Bronchial epithelial cell (primary cell): ENCODE results near the gene SCLY. TPM values are rescaled to one million over a fixed set of nuclear protein-coding genes. Genes with fewer than 3 reads are reported as not detected.

ENCODE experiments used
- DNase-seq: peaks from one replicate; pipeline ENCODE4 v3.0.0-alpha.2; 2010; ENCODE audit warnings: low read depth
- FAIRE-seq: peaks from 2 replicates; lab custom pipeline; 2011; peaks lifted over from hg19 to GRCh38; lab: Jason Lieb, UNC
- H3K27me3 ChIP-seq: 2 replicates; pipeline ENCODE4 v1.5.1; 2011; ENCODE audit warnings: low read length; ENCODE audit not compliant: control insufficient read depth, insufficient read depth
- H3K36me3 ChIP-seq: 2 replicates; pipeline ENCODE4 v1.5.1; 2011; ENCODE audit warnings: low read length; ENCODE audit not compliant: control insufficient read depth, insufficient read depth
- H3K4me3 ChIP-seq: 2 replicates; pipeline ENCODE4 v1.5.1; 2011; ENCODE audit warnings: mild to moderate bottlenecking, low read depth, low read length, control low read depth
- total RNA-seq: library from RNA; depleted of rRNA; stranded (reverse); fragments of >200 nt; gene quantifications from 2 replicates; pipeline ENCODE4 v1.2.1, GENCODE V29; 2014
- TF ChIP-seq, protein P1 (sequence below): IDR thresholded peaks from 2 replicates; pipeline ENCODE4 v1.5.1; 2011; ENCODE audit warnings: mild to moderate bottlenecking, moderate library complexity, low read length, control low read depth, inconsistent platforms; ENCODE audit not compliant: insufficient read depth, severe bottlenecking

The SCLY gene
- total RNA-seq, 1 donor from 2014 or later, result 12.6 TPM

GRCh38 chr2:238025741-238026360 lies 35.0 kb upstream of the SCLY start:
- Histone ChIP-seq H3K27me3 (no peaks in the 10 kb centered on the region), H3K4me3 (no peak overlapping the region), H3K36me3 (peaks cover 18% of the 10 kb centered on the region)
- FAIRE-seq, result no peak
- DNase-seq, result no peak
- TF ChIP-seq, protein P1, sequence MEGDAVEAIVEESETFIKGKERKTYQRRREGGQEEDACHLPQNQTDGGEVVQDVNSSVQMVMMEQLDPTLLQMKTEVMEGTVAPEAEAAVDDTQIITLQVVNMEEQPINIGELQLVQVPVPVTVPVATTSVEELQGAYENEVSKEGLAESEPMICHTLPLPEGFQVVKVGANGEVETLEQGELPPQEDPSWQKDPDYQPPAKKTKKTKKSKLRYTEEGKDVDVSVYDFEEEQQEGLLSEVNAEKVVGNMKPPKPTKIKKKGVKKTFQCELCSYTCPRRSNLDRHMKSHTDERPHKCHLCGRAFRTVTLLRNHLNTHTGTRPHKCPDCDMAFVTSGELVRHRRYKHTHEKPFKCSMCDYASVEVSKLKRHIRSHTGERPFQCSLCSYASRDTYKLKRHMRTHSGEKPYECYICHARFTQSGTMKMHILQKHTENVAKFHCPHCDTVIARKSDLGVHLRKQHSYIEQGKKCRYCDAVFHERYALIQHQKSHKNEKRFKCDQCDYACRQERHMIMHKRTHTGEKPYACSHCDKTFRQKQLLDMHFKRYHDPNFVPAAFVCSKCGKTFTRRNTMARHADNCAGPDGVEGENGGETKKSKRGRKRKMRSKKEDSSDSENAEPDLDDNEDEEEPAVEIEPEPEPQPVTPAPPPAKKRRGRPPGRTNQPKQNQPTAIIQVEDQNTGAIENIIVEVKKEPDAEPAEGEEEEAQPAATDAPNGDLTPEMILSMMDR, result no peak

GRCh38 chr2:238027058-238027457 lies 33.7 kb upstream of the SCLY start:
- Histone ChIP-seq H3K27me3 (no peaks in the 10 kb centered on the region), H3K36me3 (peaks cover 18% of the 10 kb centered on the region), H3K4me3 (no peak overlapping the region)
- DNase-seq (no peak), FAIRE-seq (no peak)
- TF ChIP-seq, protein P1, result no peak

DNA sequence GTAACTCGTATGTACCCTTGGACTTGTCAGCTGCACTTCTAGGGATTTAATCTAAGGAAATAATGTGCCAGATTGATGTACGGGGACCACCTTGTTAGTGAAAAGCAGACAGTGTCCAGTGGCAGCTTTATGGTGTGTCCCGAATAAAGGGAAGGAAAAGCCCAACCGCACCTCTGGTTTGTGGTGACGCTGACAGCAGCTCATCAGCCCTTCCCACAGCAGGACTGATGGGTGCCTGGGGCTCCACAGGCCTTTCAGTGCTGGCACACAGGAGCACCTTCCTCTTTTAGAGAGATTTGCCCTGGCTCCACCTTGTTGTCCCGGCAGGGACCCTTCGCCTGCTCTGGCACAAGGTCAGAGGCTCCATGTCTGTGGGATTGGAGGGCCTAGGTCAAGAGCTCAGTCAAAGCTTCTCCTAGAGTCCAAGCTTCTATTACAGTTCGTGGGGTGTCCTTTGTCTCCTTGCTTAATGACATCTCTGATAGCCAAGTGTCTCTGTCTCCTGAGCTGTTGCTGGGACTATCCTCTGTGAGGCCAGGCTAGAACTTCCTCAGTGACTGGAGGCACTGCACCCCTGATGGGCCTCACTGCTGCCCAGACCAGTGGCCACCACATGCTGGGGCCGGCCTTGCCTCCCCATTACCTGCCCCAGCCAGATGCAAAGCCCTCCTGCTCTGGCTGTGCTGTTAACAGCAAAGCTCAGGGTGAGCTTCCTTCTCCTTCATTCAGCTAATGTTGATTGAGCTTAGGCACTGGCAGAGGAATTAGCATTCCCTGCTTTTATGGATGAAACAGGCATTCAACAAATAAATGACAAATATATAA lies 33.0 kb upstream of the SCLY start:
- Histone ChIP-seq H3K27me3 (no peaks in the 10 kb centered on the region), H3K4me3 (no peak overlapping the region), H3K36me3 (peaks cover 20% of the 10 kb centered on the region)
- TF ChIP-seq, protein P1, result no peak
- FAIRE-seq (peak; percentile 58), DNase-seq (no peak)

GRCh38 chr2:238029853-238030252 lies 30.9 kb upstream of the SCLY start:
- FAIRE-seq (no peak), DNase-seq (no peak)
- TF ChIP-seq, protein P1, result no peak
- Histone ChIP-seq H3K27me3 (no peaks in the 10 kb centered on the region), H3K4me3 (no peak overlapping the region), H3K36me3 (peaks cover 18% of the 10 kb centered on the region)

- Histone ChIP-seq H3K27me3 (no peaks in the 10 kb centered on the region), H3K4me3 (no peak overlapping the region), H3K36me3 (peaks cover 17% of the 10 kb centered on the region)
- DNase-seq (no peak), FAIRE-seq (no peak)
- TF ChIP-seq, protein P1, result no peak
Observed at GRCh38 chr2:238030422-238031155, 30.2 kb upstream of the SCLY start.
